ENCODE data around the gene CR1L.
"Not testable (repeated sequence)": the region's sequence is repeated elsewhere in the genome, so short reads cannot be mapped to it uniquely, and the experiment has no call there.

GRCh38 chr1:207712701-207713100 is 67.8 kb downstream of the CR1L start:
- TF ChIP-seq, protein P1, sequence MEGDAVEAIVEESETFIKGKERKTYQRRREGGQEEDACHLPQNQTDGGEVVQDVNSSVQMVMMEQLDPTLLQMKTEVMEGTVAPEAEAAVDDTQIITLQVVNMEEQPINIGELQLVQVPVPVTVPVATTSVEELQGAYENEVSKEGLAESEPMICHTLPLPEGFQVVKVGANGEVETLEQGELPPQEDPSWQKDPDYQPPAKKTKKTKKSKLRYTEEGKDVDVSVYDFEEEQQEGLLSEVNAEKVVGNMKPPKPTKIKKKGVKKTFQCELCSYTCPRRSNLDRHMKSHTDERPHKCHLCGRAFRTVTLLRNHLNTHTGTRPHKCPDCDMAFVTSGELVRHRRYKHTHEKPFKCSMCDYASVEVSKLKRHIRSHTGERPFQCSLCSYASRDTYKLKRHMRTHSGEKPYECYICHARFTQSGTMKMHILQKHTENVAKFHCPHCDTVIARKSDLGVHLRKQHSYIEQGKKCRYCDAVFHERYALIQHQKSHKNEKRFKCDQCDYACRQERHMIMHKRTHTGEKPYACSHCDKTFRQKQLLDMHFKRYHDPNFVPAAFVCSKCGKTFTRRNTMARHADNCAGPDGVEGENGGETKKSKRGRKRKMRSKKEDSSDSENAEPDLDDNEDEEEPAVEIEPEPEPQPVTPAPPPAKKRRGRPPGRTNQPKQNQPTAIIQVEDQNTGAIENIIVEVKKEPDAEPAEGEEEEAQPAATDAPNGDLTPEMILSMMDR (IDR thresholded peaks at IDR 0.05; ENCODE audit: insufficient read depth, low read length): not testable (repeated sequence)
- TF ChIP-seq POLR2AphosphoS5 (IDR thresholded peaks at IDR 0.05; ENCODE audit: low read depth); SPI1 (IDR thresholded peaks at IDR 0.05; ENCODE audit: borderline replicate concordance, low read depth); GABPA (IDR thresholded peaks at IDR 0.05; ENCODE audit: low read depth): not testable (repeated sequence)
- TF ChIP-seq, protein P2, sequence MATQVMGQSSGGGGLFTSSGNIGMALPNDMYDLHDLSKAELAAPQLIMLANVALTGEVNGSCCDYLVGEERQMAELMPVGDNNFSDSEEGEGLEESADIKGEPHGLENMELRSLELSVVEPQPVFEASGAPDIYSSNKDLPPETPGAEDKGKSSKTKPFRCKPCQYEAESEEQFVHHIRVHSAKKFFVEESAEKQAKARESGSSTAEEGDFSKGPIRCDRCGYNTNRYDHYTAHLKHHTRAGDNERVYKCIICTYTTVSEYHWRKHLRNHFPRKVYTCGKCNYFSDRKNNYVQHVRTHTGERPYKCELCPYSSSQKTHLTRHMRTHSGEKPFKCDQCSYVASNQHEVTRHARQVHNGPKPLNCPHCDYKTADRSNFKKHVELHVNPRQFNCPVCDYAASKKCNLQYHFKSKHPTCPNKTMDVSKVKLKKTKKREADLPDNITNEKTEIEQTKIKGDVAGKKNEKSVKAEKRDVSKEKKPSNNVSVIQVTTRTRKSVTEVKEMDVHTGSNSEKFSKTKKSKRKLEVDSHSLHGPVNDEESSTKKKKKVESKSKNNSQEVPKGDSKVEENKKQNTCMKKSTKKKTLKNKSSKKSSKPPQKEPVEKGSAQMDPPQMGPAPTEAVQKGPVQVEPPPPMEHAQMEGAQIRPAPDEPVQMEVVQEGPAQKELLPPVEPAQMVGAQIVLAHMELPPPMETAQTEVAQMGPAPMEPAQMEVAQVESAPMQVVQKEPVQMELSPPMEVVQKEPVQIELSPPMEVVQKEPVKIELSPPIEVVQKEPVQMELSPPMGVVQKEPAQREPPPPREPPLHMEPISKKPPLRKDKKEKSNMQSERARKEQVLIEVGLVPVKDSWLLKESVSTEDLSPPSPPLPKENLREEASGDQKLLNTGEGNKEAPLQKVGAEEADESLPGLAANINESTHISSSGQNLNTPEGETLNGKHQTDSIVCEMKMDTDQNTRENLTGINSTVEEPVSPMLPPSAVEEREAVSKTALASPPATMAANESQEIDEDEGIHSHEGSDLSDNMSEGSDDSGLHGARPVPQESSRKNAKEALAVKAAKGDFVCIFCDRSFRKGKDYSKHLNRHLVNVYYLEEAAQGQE (IDR thresholded peaks at IDR 0.05; ENCODE audit: insufficient replicate concordance, low read depth): not testable (repeated sequence)

Data from HL-60 (cell line).